Left lung (tissue), 10 donors: ENCODE results near the gene RASA3. TPM values are rescaled to one million over a fixed set of nuclear protein-coding genes. Genes with fewer than 3 reads are reported as not detected.

Source experiments
- ATAC-seq: fragments of 200-7000 bp; cut with Tn5 transposase; one replicate; pipeline ENCODE4 v1.9.1; 2020; ENCODE audit warnings: moderate library complexity
- DNase-seq, 4 donors: peaks; one replicate each; pipeline ENCODE4 v3.0.0-alpha.2; 2013 to 2020
- H3K27ac ChIP-seq, 2 donors: fragments of 200-600 bp; sonication (generic) in 1 of 2; one replicate each; pipeline versions ENCODE4 v1.5.0 to v1.8.0; 2020 to 2021
- H3K27me3 ChIP-seq, 2 donors: fragments of 200-600 bp; sonication (generic) in 1 of 2; one replicate each; pipeline versions ENCODE4 v1.5.0 to v1.8.0; 2020 to 2021
- H3K36me3 ChIP-seq, 2 donors: fragments of 200-600 bp; sonication (generic) in 1 of 2; one replicate each; pipeline versions ENCODE4 v1.5.0 to v1.8.0; 2020 to 2021
- H3K4me1 ChIP-seq, 2 donors: fragments of 200-600 bp; one replicate each; pipeline ENCODE4 v1.8.0; 2021
- H3K4me3 ChIP-seq, 2 donors: fragments of 200-600 bp; sonication (generic) in 1 of 2; one replicate each; pipeline versions ENCODE4 v1.5.0 to v1.8.0; 2020 to 2021; ENCODE audit warnings: mild to moderate bottlenecking in 1 of 2
- H3K9me3 ChIP-seq, 2 donors: fragments of 200-600 bp; sonication (generic) in 1 of 2; one replicate each; pipeline versions ENCODE4 v1.5.0 to v1.8.0; 2020 to 2021
- intact Hi-C, 2 donors: fragments of 100-400 bp; cut with DNase I; formaldehyde crosslinking; loops; one replicate each; pipeline versions ENCODE4 v1.11.2 to v1.14.2; 2022
- polyA plus RNA-seq, 6 donors: library from polyadenylated mRNA; unstranded; fragments of 120-200 nt; gene quantifications; one replicate each; pipeline ENCODE4 v1.2.1, GENCODE V29; 2013; ENCODE audit not compliant: insufficient read length in 6 of 6
- total RNA-seq, 2 donors: library from RNA; stranded (reverse); fragmentation: NEBNext Ultra II Directional; extraction: Animal tissue kit (Norgen Biotek cat#: 25700); gene quantifications; one replicate each; pipeline ENCODE4 v1.2.1, GENCODE V29; 2021
- TF ChIP-seq, protein P1 (sequence below), 2 donors: fragments of 200-600 bp; sonication (generic) in 1 of 2; IDR thresholded peaks; one replicate each; pipeline versions ENCODE4 v1.5.0 to v1.8.0; 2021; ENCODE audit warnings: antibody characterized with exemption in 2 of 2
- donor health status: DM: no; HTN: yes; CAD: no.
- donor health status: DM: no; HTN: no; CAD: no.

The RASA3 gene
- total and polyA plus RNA-seq, 8 donors: 11.4 to 22.2 (median 12.7) TPM

GRCh38 chr13:114072421-114072820, 60.0 kb downstream of the RASA3 start:
- Histone ChIP-seq H3K36me3 (peaks cover 0 to 16% of the 10 kb centered on the region in 2 donors), H3K27me3 (no peaks in the 10 kb centered on the region), H3K9me3 (no peaks in the 10 kb centered on the region), H3K4me1 (peaks cover 16 to 18% of the 10 kb centered on the region in 2 donors), H3K4me3 (no peak overlapping the region), H3K27ac (no peak overlapping the region)
- intact Hi-C loops: no loop called here
- TF ChIP-seq, protein P1, sequence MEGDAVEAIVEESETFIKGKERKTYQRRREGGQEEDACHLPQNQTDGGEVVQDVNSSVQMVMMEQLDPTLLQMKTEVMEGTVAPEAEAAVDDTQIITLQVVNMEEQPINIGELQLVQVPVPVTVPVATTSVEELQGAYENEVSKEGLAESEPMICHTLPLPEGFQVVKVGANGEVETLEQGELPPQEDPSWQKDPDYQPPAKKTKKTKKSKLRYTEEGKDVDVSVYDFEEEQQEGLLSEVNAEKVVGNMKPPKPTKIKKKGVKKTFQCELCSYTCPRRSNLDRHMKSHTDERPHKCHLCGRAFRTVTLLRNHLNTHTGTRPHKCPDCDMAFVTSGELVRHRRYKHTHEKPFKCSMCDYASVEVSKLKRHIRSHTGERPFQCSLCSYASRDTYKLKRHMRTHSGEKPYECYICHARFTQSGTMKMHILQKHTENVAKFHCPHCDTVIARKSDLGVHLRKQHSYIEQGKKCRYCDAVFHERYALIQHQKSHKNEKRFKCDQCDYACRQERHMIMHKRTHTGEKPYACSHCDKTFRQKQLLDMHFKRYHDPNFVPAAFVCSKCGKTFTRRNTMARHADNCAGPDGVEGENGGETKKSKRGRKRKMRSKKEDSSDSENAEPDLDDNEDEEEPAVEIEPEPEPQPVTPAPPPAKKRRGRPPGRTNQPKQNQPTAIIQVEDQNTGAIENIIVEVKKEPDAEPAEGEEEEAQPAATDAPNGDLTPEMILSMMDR (IDR thresholded peaks at IDR 0.05): no peak
- ATAC-seq (no peak), DNase-seq (no peak)

DNA sequence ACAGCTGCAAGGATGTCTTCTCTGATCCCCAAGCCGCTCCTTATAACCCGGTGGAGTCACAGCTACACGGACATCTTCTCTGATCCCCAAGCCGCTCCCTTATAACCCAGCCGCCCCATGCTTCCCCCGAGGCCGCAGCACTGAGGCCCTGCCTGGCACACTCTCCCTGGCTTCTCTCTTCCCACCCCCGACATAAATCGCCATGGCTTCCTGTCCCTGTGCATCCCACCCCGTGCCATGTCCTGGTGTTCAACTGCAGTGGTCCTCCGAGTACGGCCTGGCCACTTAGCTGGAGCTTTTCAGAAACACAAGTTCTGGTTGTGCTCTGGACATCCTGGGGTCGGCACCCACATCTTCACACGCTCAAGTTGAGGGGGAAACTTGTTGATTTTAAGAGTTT, 60.4 kb downstream of the RASA3 start:
- intact Hi-C loops: no loop called here
- peaks cover 18 to 23% of the 10 kb centered on the region in 2 donors for H3K4me1 ChIP-seq
- peak in 1 of 4 donors; percentile 21 for DNase-seq
- TF ChIP-seq, protein P1 (IDR thresholded peaks at IDR 0.05): no peak
- ATAC-seq: no peak
- H3K4me3 ChIP-seq: no peak overlapping the region
- no peaks in the 10 kb centered on the region for H3K27me3 ChIP-seq
- peaks cover 0 to 16% of the 10 kb centered on the region in 2 donors for H3K36me3 ChIP-seq
- no peaks in the 10 kb centered on the region for H3K9me3 ChIP-seq
- no peak overlapping the region for H3K27ac ChIP-seq

DNA sequence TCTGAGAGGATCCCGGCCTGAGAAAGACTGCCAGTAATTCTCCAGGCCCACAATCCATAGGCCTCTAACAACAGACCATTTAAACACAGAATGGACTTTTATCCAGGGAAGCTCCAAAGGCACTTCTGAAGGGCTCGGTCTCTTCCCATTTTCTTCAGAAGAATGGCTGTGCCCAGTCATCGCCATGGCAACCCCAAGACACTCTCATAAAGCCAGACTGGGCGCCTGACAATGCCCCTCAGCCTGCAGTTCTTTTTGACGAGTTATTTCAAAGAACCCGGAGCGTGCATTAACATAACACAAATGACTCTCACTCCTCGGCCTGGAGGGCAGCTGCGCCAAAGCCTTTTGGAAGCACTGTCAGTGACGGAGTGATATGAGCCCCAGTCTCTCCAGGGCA, 61.0 kb downstream of the RASA3 start:
- DNase-seq (peak in 2 of 4 donors; percentile 26 to 37), ATAC-seq (no peak)
- no peaks in the 10 kb centered on the region for H3K9me3 ChIP-seq
- H3K36me3 ChIP-seq: peaks cover 0 to 16% of the 10 kb centered on the region in 2 donors
- peaks cover 22 to 28% of the 10 kb centered on the region in 2 donors for H3K4me1 ChIP-seq
- no peak overlapping the region for H3K4me3 ChIP-seq
- no peaks in the 10 kb centered on the region for H3K27me3 ChIP-seq
- no peak overlapping the region for H3K27ac ChIP-seq
- TF ChIP-seq, protein P1 (IDR thresholded peaks at IDR 0.05): no peak
- intact Hi-C loops: no loop called here

- Histone ChIP-seq H3K27me3 (no peaks in the 10 kb centered on the region), H3K4me3 (no peak overlapping the region), H3K36me3 (peaks cover 0 to 15% of the 10 kb centered on the region in 2 donors), H3K9me3 (no peaks in the 10 kb centered on the region), H3K27ac (no peak overlapping the region), H3K4me1 (peaks cover 34 to 40% of the 10 kb centered on the region in 2 donors)
- ATAC-seq (no peak), DNase-seq (peak in 2 of 4 donors; percentile 26 to 67)
- intact Hi-C loops: no loop called here
- TF ChIP-seq, protein P1 (IDR thresholded peaks at IDR 0.05): no peak
These were observed 62.2 kb downstream of the RASA3 start for GRCh38 chr13:114070098-114070799.

DNA sequence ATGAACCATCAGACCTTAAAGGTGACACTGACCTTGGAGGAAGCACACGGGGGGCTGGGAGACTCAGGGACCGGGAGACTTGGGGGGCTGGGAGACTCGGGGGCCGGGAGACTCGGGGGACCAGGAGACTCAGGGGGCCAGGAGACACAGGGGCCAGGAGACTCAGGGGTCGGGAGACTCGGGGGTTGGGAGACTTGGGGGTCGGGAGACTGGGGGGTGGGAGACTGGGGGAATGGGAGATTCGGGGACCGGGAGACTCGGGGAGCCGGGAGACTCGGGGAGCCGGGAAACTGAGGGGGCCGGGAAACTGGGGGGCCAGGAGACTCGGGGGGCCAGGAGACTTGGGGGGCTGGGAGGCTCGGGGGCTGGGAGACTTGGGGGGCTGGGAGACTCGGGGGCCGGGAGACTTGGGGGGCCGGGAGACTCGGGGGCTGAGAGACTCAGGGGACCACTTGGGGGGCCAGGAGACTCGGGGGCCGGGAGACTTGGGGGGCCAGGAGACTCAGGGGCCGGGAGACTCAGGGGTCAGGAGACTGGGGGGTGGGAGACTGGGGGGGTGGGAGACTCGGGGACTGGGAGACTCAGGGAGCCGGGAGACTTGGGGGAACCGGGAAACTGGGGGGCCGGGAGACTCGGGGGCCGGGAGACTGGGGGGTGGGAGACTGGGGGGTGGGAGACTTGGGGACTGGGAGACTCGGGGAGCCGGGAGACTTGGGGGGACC, 62.9 kb downstream of the RASA3 start:
- peaks cover 0 to 9% of the 10 kb centered on the region in 2 donors for H3K36me3 ChIP-seq
- peaks cover 39 to 47% of the 10 kb centered on the region in 2 donors for H3K4me1 ChIP-seq
- H3K9me3 ChIP-seq: no peaks in the 10 kb centered on the region
- intact Hi-C loops: loop anchor here in 1 of 2 donors (10.0 kb wide), 1 partner anchor 55 kb away; no protein-coding TSS in a partner anchor
- DNase-seq (peak in 2 of 4 donors; percentile 31 to 50), ATAC-seq (no peak)
- peak overlapping the region in 1 of 2 donors; percentile 3 for H3K4me3 ChIP-seq
- no peaks in the 10 kb centered on the region for H3K27me3 ChIP-seq
- TF ChIP-seq, protein P1 (IDR thresholded peaks at IDR 0.05): no peak
- H3K27ac ChIP-seq: peak overlapping the region in 1 of 2 donors; percentile 98
